Pancreas (tissue), 10 donors: ENCODE measurements around the gene ESRRA. TPM values are rescaled to one million over a fixed set of nuclear protein-coding genes. Genes with fewer than 3 reads are reported as not detected.

Experiments
- ATAC-seq, 4 donors: fragments of 200-7000 bp; cut with Tn5 transposase; one replicate each; pipeline versions ENCODE4 v1.8.0 to v1.9.1; 2020; ENCODE audit warnings: mild to moderate bottlenecking in 4 of 4, moderate library complexity in 4 of 4
- DNase-seq, 6 donors: peaks; one replicate each; pipeline ENCODE4 v3.0.0-alpha.2; 2020
- FAIRE-seq: peaks from 2 replicates; lab custom pipeline; 2012; peaks lifted over from hg19 to GRCh38; lab: Jason Lieb, UNC
- H3K27ac ChIP-seq, 4 donors: fragments of 200-600 bp; sonication (generic); 1 replicate in 3 of 4; 2 replicates in 1 of 4; pipeline versions ENCODE4 v1.5.0 to v1.8.0; 2020
- H3K27me3 ChIP-seq, 4 donors: fragments of 200-600 bp; one replicate each; pipeline ENCODE4 v1.8.0; 2021
- H3K36me3 ChIP-seq, 3 donors: fragments of 200-600 bp; sonication (generic) in 1 of 3; one replicate each; pipeline versions ENCODE4 v1.5.0 to v1.8.0; 2020 to 2021
- H3K4me1 ChIP-seq, 3 donors: fragments of 200-600 bp; one replicate each; pipeline ENCODE4 v1.8.0; 2021
- H3K4me3 ChIP-seq, 4 donors: fragments of 200-600 bp; sonication (generic) in 2 of 4; one replicate each; pipeline versions ENCODE4 v1.5.0 to v1.8.0; 2020 to 2021
- H3K9me3 ChIP-seq, 4 donors: fragments of 200-600 bp; one replicate each; pipeline ENCODE4 v1.8.0; 2021
- WGBS, 2 donors: extraction: QIAGEN DNeasy Blood & Tissue Kit; methylation state at CpG; one replicate each; pipeline ENCODE4 v1.1.7; 2013; 5-methylcytosine and 5-hydroxymethylcytosine counted together
- intact Hi-C, 3 donors: fragments of 100-400 bp; cut with DNase I; formaldehyde crosslinking; loops; one replicate each; pipeline versions ENCODE4 v1.11.1 to v1.14.2; 2022
- polyA plus RNA-seq, 2 donors: library from polyadenylated mRNA; stranded (reverse); fragments of 200-250 nt; gene quantifications; one replicate each; pipeline ENCODE4 v1.2.3, GENCODE V29; 2013
- total RNA-seq, 6 donors: library from RNA; stranded (reverse); fragmentation: NEBNext Ultra II Directional in 4 of 6; extraction: Animal tissue kit (Norgen Biotek cat#: 25700) in 4 of 6; gene quantifications; one replicate each; pipeline versions ENCODE4 v1.2.1 to v1.2.4, GENCODE V29; 2021 to 2023
- TF ChIP-seq, protein P1 (sequence below), 4 donors: fragments of 200-600 bp; sonication (generic) in 3 of 4; IDR thresholded peaks; one replicate each; pipeline versions ENCODE4 v1.5.0 to v1.8.0; 2021; ENCODE audit warnings: antibody characterized with exemption in 4 of 4
- donor health status: healthy with polysubstance abuse.
- donor health status: DM: no; HTN: no; CAD: no; lungs with moderate emphysema.
- donor health status: DM: no; HTN: no; CAD: no.
- donor health status: control.
- donor health status: control.
- donor health status: Bipolar disorder and iron deficiency.
- donor health status: DM: yes; HTN: yes; CAD: no.
- donor health status: DM: no; HTN: no; CAD: no.
- donor health status: DM: no; HTN: no; CAD: no.
- donor health status: DM: yes; HTN: yes; CAD: no.

The ESRRA gene
- total and polyA plus RNA-seq, 8 donors = 28.0 to 62.3 (median 42.2) TPM

DNA sequence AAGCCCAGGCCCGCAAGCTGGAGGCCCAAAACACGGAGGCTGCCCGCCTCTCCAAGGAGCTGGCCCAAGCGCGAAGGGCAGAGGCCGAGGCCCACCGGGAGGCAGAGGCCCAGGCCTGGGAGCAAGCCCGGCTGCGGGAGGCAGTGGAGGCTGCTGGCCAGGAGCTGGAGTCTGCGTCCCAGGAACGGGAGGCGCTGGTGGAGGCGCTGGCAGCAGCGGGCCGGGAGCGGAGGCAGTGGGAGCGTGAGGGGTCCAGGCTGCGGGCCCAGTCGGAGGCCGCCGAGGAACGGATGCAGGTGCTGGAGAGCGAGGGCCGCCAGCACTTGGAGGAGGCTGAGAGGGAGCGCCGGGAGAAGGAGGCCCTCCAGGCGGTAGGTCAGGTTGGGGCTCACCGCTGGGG is 39.5 kb downstream of the ESRRA start:
- ATAC-seq (no peak), FAIRE-seq (no peak), DNase-seq (no peak)
- Histone ChIP-seq H3K4me1 (peaks cover 0 to 4% (median 3%) of the 10 kb centered on the region in 3 donors), H3K9me3 (no peaks in the 10 kb centered on the region), H3K36me3 (no peaks in the 10 kb centered on the region), H3K4me3 (no peak overlapping the region), H3K27ac (no peak overlapping the region), H3K27me3 (no peaks in the 10 kb centered on the region)
- intact Hi-C loops = no loop called here
- TF ChIP-seq, protein P1, sequence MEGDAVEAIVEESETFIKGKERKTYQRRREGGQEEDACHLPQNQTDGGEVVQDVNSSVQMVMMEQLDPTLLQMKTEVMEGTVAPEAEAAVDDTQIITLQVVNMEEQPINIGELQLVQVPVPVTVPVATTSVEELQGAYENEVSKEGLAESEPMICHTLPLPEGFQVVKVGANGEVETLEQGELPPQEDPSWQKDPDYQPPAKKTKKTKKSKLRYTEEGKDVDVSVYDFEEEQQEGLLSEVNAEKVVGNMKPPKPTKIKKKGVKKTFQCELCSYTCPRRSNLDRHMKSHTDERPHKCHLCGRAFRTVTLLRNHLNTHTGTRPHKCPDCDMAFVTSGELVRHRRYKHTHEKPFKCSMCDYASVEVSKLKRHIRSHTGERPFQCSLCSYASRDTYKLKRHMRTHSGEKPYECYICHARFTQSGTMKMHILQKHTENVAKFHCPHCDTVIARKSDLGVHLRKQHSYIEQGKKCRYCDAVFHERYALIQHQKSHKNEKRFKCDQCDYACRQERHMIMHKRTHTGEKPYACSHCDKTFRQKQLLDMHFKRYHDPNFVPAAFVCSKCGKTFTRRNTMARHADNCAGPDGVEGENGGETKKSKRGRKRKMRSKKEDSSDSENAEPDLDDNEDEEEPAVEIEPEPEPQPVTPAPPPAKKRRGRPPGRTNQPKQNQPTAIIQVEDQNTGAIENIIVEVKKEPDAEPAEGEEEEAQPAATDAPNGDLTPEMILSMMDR (IDR thresholded peaks at IDR 0.05) = no peak
- 94 to 96% methylated on average over 28 of the region's 28 CpGs for WGBS, 2 donors

DNA sequence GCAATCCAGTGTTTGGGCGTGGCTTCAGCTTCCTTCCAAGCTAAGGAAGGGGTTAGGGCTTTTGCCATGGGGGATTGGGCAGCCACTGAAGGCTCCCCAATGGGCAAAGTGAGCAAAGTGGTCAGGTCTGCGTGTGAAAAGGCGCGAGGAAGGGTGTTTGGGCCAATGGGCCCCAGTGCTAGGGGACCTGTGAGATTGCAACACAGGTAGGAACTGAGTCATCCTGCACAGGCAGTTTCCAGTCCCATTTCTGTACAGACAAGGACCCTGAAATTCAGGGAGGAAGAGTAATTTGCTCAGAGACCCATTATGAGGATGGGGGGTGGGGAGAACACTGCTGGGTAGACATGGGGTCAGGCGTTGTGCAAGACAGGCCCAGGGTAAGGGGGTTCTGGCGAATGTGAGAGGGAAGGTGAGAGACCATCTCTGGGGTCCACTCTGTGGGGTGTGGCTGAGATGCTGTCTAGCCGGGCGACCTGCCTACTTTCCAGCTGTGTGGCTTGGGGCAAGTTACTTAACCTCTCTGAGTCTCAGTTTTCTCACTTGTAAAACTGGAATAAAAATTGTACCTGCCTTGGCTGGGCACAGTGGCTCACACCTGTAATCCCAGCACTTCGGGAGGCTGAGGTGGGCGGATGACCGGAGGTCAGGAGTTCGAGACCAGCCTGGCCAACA is 42.0 kb downstream of the ESRRA start:
- FAIRE-seq (no peak), DNase-seq (no peak), ATAC-seq (no peak)
- 83 to 91% methylated on average over 12 of the region's 12 CpGs for WGBS, 2 donors
- H3K4me3 ChIP-seq = no peak overlapping the region
- no peaks in the 10 kb centered on the region for H3K4me1 ChIP-seq
- H3K27ac ChIP-seq = no peak overlapping the region
- no peaks in the 10 kb centered on the region for H3K27me3 ChIP-seq
- no peaks in the 10 kb centered on the region for H3K36me3 ChIP-seq
- TF ChIP-seq, protein P1 (IDR thresholded peaks at IDR 0.05) = no peak
- no peaks in the 10 kb centered on the region for H3K9me3 ChIP-seq
- intact Hi-C loops = no loop called here

DNA sequence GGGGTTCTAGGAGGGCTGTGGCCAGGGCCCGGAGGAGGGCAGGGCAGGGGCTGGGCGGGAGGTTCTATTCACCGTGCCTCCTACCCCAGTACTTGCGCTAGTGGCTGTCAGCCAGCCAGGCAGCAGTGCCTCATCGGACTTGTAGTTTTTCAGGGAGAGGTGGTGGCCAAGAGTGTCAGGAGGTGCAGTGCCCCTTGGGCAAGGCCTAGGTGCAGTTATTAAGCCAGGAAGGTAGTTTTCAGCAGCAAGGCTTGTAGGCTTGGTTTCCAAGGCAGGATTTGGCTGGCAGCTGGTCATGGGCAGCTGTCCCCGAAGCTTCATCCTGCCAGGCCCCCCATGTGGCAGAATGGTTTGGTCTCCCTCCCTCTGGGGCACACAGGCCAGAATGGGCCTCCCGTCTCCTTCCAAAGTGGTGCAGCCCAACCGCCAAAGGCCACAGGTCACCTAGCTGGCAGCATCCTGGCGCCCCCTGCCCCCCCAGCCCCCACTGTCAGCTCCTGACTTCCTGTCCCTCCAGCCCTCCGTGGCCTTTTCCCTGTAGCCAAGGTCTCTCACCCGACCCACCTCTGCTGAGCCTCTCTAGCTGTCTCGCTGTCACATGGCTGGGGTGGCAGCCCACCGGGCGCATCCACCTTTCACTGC is 43.2 kb downstream of the ESRRA start:
- H3K27ac ChIP-seq = no peak overlapping the region
- DNase-seq (no peak), ATAC-seq (no peak), FAIRE-seq (no peak)
- intact Hi-C loops = no loop called here
- no peaks in the 10 kb centered on the region for H3K9me3 ChIP-seq
- no peaks in the 10 kb centered on the region for H3K4me1 ChIP-seq
- H3K36me3 ChIP-seq = no peaks in the 10 kb centered on the region
- H3K4me3 ChIP-seq = no peak overlapping the region
- TF ChIP-seq, protein P1 (IDR thresholded peaks at IDR 0.05) = no peak
- WGBS, 2 donors = 76 to 84% methylated on average over 14 of the region's 14 CpGs
- H3K27me3 ChIP-seq = no peaks in the 10 kb centered on the region

DNA sequence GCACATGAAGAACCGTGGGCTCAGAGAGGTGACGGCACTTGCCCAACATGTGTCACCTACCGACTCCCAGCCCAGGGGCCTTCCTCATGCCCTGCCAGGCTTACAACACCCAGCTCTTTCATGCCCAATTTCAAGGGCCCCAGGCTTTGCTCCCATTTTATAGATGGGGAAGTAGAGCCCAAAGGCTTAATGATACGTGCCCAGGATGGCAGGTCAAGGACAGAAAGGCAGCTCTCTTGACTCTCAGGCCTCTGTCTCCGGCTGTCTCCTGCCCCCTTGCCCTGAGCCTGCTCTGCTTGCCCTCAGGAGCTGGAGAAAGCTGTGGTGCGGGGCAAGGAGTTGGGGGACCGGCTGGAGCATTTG is 43.7 kb downstream of the ESRRA start:
- no peaks in the 10 kb centered on the region for H3K4me1 ChIP-seq
- 85 to 88% methylated on average over 7 of the region's 7 CpGs for WGBS, 2 donors
- no peaks in the 10 kb centered on the region for H3K27me3 ChIP-seq
- FAIRE-seq = no peak
- DNase-seq = no peak
- no peaks in the 10 kb centered on the region for H3K36me3 ChIP-seq
- no peak overlapping the region for H3K27ac ChIP-seq
- no peaks in the 10 kb centered on the region for H3K9me3 ChIP-seq
- no peak for ATAC-seq
- intact Hi-C loops = no loop called here
- no peak overlapping the region for H3K4me3 ChIP-seq
- TF ChIP-seq, protein P1 (IDR thresholded peaks at IDR 0.05) = no peak

DNA sequence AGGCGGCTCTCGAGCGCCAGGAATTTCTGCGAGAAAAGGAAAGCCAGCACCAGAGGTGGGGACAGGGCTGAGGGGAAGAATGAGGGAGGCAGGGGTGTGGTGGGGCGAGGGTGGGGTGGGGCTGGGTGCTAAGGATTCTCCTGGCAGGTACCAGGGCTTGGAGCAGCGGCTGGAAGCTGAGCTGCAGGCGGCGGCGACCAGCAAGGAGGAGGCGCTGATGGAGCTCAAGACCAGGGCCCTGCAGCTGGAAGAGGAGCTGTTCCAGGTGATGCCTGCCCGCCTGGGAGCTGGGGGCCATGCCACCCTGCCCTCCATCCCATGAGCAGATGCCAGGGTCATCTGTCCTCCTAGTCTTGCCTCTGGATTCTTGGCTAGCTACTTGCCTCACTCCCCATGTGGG is 44.1 kb downstream of the ESRRA start:
- Histone ChIP-seq H3K36me3 (no peaks in the 10 kb centered on the region), H3K9me3 (no peaks in the 10 kb centered on the region), H3K27me3 (no peaks in the 10 kb centered on the region), H3K4me1 (no peaks in the 10 kb centered on the region), H3K27ac (no peak overlapping the region), H3K4me3 (no peak overlapping the region)
- no peak for DNase-seq
- TF ChIP-seq, protein P1 (IDR thresholded peaks at IDR 0.05) = no peak
- ATAC-seq = no peak
- intact Hi-C loops = no loop called here
- no peak for FAIRE-seq
- 83 to 91% methylated on average over 10 to 11 of the region's 11 CpGs for WGBS, 2 donors
